GM18499 (cell line): ENCODE results near the gene ZNF605.
"Not testable (repeated sequence)": the region's sequence is repeated elsewhere in the genome, so short reads cannot be mapped to it uniquely, and the experiment has no call there.

ENCODE experiments used
- ATAC-seq: cut with Tn5 transposase; IDR thresholded peaks from one replicate; pipeline ENCODE4 v1.9.1; 2021; ENCODE audit warnings: moderate number of reproducible peaks; ENCODE audit not compliant: insufficient read depth, unreplicated experiment

Gene ZNF605

DNA sequence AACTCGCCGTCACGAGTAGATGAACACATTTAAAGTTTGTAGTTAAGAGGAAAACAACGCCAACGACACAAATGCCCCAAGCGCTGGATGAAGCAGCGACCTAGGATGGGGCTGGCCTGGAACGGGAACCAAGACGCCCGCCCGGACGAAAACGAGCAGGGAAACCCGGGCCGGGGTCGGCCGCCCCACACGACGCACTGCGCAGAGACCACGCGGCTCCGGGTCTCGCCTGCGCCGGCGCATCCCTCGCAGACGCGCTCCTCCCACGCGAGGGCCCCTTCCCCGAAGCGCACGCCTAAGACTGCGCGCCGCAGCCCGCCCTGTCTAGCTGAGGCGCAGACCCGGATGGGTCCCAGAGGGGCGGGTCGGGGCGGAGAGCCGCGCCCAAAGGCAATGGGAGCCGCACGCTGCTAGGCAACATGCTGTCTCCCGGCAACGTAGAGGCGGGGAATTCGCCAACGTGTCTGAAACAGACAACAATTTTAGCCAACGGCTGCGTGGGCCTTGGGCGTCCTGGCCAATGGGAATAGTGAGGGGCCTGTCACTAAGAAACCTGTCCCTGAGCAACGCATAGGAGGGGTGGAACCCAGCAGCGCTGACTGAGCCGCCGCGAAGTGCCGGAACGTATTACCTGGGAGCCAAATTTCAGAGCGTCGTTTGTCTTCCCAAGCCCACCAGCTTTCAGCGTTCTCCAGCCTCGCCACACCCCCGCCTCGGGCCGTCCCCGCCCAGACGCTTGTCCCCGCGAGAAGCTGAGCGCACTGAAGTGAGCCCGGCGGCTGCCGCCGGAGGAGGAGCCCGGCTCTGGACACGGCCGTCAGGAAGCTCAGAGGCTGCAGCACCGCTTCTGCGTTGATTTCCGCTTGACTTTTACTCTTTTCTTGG is 47.7 kb downstream of the ZNF605 start:
- ATAC-seq, result peak; percentile 87

DNA sequence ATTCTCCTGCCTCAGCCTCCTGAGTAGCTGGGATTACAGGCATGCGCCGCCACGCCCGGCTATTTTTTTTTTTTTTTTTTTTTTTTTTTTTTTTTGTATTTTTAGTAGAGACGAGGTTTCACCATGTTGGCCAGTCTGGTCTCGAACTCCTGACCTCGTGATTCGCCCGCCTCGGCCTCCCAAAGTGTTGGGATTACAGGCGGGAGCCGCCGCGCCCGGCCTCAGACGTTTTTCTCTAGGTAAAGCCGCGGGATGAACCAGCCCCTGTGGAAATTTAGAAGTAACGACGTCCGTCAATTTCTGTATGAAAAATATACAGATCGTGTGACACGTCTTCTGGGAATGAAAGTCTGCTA is 48.3 kb downstream of the ZNF605 start:
- not testable (repeated sequence) for ATAC-seq

DNA sequence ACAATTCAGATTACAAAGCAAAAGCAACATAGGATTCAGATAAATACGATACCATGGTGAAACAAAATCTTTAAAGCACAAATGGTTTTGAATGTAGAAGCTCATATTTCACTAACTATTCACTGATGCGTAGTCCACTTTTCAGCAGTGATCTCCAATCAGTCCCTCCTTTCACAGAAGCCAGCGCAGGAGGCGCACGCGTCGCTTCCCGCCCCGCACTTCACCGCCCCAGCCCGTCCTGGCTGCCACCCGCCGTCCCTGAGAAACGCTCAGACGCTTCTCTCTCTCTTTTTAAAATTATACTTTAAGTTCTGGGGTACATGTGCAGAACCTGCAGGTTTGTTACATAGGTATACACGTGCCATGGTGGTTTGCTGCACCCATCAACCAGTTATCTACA is 48.9 kb downstream of the ZNF605 start:
- ATAC-seq, result no peak

DNA sequence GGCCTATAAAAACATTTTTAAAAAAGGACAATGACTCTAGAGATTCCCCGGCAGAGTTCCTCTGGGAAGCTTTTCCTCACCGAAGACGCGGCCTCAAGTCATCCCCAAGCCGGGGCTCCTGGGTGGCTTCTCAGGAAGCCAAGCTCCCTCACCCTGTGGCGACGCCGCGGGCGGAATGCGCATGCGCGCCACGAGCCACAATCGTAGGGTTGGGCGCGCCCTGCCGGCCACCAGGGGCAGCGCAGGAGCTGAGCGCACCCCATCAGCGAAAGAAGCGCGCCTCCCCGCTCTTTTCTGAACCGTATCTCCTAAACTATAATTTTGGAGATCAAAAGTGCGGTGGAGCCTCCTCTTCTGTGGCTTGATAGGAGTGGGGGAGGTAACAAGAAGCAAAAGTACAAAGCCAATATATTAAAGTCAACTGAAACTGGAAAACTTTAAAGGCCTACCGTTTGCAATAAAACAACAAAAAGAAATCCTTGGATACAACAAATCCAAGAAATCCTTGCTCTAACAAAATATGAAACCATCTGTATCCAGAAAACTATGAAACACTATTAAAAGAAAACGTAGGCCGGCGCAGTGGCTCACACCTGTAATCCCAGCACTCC is 51.3 kb downstream of the ZNF605 start:
- no peak for ATAC-seq

DNA sequence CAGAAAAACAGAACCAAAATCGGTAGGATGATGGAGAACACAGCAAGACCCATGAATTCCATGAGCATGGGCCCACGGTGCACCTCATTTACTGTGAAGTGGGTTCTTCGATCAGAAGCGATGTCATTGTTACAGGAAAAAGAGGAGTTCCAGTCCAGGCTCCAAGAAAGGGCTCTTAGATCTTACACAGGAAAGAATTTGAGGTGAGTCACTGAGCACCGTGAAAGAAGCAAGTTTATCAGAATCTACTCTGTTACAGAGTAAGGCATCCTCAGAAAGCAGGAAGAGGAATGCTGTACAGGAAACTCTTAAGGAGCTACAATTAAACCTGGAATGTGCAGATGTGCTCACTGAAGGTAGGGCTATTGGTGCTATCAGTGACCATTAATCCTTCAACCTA is 57.1 kb downstream of the ZNF605 start:
- no peak for ATAC-seq

DNA sequence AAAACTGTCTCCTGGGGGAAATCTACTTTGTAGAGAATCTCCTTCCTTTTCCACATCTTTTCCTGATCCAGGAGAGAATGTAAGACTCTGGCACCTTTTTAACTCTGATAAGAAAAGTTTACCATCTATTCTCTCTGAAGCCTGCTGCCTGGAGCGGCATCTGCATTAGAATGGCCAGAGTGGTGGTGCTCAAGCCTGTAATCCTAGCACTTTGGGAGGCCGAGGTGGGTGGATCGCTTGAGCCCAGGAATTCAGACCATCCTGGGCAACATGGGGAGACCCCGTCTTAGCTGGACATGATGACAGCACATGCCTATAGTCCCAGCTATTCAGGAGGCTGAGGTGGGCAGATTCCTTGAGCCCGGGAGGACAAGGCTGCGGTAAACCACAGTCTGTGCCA is 67.3 kb downstream of the ZNF605 start:
- no peak for ATAC-seq

DNA sequence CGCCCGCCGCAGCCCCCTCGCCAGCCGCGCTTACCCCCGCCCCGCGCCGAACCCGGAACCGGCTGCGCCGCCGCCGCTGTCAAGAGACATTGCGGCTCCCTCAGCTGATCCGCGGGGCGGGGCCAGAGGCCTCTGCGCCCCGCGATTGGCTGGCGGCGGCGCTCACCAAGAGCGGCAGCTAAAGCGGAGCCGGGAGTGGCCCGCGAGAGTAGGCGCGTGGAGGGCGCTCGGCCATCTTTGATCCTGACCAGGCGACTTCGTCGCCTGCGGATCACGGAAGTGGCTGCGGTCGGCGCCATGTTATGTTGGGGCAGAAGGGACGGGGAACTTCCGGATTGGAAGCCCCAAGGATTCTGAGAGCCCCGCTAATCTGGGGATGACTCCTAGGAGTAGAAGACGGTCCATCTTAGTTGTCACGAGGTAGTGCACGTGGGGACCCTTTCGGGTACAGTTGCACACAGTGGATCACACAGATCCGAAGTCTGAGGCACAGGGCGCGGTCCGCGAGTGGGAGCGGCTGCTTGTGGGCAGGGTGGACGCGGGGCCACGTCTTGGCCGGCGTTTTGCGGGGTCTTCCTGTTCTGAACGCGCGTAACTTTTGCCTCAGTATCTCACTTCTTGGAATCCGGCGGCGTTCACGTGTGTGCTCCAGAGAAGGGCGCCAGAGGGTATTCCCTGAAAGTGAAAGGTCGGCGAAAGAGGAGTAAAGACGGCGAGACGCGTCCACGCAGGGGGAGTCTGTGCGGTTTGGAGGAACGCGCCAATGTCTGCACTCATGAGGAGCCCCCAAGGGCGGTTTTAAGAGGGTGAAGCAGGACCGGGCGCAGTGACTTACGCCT is 68.4 kb downstream of the ZNF605 start, which contains the start of gene CHFR:
Gene CHFR, minus strand, starts transcription at position 93 of the 839 bp plus-strand sequence. CDS start 277 bp downstream, outside the sequence.
- ATAC-seq, result peak; percentile 81

DNA sequence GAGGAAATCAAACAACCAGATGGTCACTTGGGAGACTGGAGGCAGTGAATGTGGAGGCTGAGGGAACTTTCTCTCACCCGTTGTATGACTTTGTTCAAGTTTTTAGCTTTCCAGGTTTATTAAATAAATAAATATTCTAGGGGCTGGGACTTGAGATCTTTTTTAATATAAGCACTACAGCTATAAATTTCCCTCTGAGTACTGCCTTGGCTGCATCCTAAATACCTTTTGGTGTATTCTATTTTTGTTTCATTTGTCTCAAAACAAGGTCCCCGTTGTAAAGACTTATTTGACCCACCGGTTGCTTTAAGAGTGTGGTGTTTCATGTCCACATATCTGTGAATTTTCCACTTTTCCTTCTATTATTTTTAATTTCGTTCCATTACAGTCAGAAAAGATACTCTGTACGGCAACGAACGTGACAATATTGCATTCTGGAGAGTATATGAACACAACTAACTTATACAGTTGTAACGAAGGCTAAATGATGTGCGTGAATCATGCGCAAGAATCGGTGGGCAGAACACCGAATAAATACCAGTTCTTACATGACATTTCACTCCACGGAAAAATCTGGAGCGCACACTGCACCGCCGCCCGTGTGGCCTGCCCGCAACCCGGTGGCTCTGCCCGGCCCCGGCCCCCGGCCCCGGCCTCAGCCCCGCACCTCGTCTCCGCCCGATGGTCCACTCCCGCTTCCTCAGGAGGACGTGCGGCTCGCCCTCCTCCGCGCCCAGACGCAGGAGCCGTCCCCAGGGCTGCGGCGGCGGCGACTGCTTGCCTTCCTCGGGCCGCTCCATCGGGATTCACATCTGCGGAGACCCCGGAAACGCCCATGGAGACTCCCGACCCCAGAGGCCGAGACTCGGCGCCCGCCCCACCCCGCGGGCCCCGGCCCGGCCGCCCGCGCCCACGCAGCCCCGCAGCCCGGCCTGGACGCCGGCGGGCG is 69.3 kb downstream of the ZNF605 start:
- ATAC-seq, result no peak

DNA sequence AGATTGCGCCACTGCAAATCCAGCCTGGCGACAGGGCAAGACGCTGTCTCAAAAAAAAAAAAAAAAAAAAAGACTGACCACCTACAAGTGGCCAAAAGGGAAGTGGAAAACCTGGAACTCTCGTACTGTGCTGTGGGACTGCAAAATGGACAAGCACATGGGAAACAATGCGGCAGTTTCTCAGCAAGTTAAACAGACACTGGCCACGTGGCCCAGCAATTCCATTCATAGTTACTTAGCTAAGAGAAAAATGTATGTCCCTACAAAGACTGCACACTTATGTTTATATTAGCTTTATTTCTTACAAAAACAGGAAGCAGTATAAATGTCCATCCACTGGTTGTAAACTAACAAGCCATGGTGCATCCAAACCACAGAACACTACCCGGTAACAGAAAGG is 74.3 kb downstream of the ZNF605 start:
- no peak for ATAC-seq

DNA sequence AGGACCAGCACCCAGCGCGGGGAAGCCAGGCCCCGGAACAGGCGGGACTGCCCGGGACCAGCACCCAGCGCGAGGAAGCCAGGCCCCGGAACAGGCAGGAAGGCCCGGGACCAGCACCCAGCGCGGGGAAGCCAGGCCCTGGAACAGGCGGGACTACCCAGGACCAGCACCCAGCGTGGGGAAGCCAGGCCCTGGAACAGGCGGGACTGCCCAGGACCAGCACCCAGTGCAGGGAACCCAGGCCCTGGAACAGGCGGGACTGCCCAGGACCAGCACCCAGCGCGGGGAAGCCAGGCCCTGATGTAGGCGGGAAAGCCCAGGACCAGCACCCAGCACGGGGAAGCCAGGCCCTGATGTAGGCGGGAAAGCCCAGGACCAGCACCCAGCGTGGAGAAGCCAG is 81.5 kb downstream of the ZNF605 start:
- not testable (repeated sequence) for ATAC-seq

DNA sequence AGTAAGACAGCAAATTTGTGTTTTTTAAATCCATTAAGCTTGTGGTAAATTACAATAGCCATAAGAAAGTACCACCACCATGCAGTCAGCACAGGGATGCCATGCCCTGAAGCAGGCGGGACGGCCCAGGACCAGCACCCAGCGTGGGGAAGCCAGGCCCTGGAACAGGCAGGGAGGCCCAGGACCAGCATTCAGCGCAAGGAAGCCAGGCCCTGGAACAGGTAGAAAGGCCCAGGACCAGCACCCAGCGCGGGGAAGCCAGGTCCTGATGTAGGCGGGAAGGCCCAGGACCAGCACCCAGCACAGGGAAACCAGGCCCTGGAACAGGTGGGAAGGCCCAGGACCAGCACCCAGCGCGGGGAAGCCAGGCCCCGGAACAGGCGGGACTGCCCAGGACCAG is 81.9 kb downstream of the ZNF605 start:
- ATAC-seq, result no peak

DNA sequence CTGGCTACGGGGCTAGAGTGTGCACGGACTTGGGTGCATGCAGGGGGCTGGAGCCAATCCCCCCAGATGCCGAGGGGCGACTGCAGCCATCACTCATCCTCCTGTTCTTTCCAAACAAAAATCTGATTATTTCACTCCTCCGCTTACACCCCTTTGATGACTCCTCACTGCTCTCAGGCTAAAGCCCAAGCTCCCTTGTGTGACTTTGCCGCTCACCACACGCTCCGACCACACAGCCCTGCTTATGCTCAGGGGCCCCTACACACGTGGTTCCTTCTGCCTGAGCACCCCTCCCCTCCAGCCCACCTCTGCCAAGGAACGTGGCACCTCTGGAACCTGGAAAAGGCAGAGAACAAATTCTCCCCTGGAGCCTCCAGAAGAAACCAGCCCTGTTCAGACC is 82.4 kb downstream of the ZNF605 start:
- ATAC-seq, result no peak

DNA sequence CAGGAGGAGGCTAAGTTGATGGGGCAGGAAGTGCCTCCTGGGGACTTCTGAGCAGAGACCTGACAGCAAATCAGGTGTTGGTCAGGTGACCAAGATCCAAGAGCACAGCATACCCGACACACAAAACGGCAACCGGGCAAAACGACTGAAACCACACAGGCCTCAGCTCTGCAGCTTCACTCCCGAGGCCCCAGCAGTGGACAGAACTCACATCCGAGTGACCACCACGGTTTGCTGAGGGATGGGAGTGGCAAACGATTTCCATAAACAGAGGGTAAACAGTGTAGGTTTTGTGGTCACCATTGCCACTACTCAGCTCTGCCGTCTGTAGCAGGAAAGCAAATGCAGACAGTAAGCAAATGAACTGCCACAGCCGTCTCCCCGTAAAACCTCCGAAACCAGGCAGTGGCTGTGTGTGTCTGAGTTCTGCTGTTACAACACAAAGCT is 83.1 kb downstream of the ZNF605 start:
- no peak for ATAC-seq

DNA sequence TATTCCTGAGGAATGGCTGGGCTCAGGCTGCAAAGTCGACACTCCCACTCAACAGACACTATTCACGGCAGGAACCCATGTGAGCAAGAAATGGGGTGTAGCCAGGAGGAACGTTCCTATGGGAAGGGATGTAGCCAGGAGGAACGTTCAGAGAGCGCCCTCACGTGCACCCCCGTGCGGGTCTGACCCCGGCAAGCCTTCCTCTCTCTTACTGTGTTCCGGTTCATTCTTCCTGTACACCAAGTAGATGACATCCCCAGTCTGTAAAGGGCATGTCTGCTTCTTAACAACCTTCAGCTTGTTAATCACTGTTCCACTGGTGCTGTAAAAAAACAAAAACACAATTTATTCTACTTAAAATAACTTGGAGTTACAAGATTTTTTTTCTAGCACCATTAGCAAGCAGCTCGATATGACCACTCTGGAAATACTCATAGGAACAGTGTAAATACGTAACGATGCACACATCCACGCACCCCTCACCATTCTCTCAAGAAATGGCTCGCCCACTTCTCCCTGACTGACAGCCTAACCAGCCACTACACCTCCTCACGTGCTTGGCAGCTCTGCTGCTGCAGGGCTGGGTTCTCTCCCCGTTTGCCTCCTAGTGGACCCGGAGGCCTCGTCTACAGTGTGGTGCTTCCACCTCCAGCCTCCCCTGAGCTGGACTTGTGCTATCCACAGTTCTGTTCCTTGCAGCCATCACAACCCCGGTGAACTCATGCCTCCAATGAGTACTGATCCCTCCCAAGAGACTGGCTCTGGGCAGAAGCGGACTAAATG is 83.8 kb downstream of the ZNF605 start:
- no peak for ATAC-seq

DNA sequence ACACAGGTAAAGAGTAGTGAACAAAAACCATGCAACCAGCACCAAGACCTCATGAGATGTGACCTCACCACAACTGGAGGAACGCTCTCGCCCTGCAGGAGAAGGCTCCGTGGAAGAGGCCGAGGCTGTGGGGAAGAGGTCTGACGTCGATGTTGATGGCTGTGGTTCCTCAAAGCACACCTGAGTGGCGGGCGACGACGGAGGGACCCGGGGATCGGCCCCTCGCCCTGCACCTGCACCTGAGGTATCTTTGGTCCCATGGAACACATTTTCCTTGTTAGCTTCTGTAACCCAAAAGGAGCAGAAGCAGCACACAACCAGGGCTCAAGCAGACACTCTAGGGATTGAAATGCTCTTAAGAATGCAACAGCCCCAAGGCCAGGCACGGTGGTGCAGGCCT is 86.6 kb downstream of the ZNF605 start:
- no peak for ATAC-seq
